KG1 (cell line): Measurements from ENCODE around the gene IGF2BP2.

Experiments used
- DNase-seq: peaks from one replicate; lab custom pipeline; 2025; lab: John Stamatoyannopoulos, UW

IGF2BP2 gene

GRCh38 chr3:185837414-185837813 is 12.6 kb upstream of the IGF2BP2 start:
- DNase-seq = no peak

- DNase-seq = no peak
Measured at GRCh38 chr3:185831990-185832389, 7.1 kb upstream of the IGF2BP2 start.

- no peak for DNase-seq
Measured at GRCh38 chr3:185831195-185831594, 6.4 kb upstream of the IGF2BP2 start.

- no peak for DNase-seq
Measured at GRCh38 chr3:185830018-185830797, 5.4 kb upstream of the IGF2BP2 start.

- no peak for DNase-seq
Measured at GRCh38 chr3:185828755-185829154, 3.9 kb upstream of the IGF2BP2 start.

GRCh38 chr3:185827595-185828344 is 2.9 kb upstream of the IGF2BP2 start:
- no peak for DNase-seq

GRCh38 chr3:185825639-185826481 is 1.0 kb upstream of the IGF2BP2 start:
- no peak for DNase-seq

GRCh38 chr3:185824051-185825005 is 514 bp downstream of the IGF2BP2 start:
- DNase-seq = peak; percentile 16

- peak; percentile 45 for DNase-seq
Measured at GRCh38 chr3:185823078-185824044, 1.5 kb downstream of the IGF2BP2 start.

- DNase-seq = peak; percentile 22
Measured at GRCh38 chr3:185822221-185823000, 2.4 kb downstream of the IGF2BP2 start.

- DNase-seq = peak; percentile 34
Measured at GRCh38 chr3:185820973-185821758, 3.7 kb downstream of the IGF2BP2 start.

GRCh38 chr3:185818267-185818875 is 6.5 kb downstream of the IGF2BP2 start:
- no peak for DNase-seq

- DNase-seq = no peak
Measured at GRCh38 chr3:185815391-185816282, 9.2 kb downstream of the IGF2BP2 start.

GRCh38 chr3:185813691-185814215 is 11.1 kb downstream of the IGF2BP2 start:
- DNase-seq = no peak

- DNase-seq = no peak
Measured at GRCh38 chr3:185813205-185813604, 11.6 kb downstream of the IGF2BP2 start.

- DNase-seq = no peak
Measured at GRCh38 chr3:185807445-185808068, 17.3 kb downstream of the IGF2BP2 start.
